ENCODE data around the gene CMC1.

The CMC1 gene

GRCh38 chr3:28308196-28308595, 66.8 kb downstream of the CMC1 start:
- no peak for DNase-seq

DNA sequence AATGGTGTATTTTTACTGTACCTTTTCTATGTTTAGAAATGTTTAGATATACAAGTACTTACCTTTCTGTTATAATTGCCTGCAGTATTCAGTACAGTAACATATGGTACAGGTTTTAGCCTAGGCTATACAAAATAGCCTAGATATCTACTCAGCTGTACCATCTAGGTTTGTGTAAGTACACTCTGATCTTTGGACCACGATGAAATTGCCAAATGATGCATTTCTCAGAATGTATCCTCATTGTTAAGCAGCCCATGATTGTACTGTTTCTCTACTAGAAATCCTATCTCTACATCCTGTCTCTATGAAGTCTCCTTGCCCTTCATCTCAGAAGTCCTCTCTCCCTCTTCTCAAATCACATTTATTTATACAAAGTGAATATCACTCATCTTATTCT, 74.3 kb downstream of the CMC1 start:
- no peak for DNase-seq

DNA sequence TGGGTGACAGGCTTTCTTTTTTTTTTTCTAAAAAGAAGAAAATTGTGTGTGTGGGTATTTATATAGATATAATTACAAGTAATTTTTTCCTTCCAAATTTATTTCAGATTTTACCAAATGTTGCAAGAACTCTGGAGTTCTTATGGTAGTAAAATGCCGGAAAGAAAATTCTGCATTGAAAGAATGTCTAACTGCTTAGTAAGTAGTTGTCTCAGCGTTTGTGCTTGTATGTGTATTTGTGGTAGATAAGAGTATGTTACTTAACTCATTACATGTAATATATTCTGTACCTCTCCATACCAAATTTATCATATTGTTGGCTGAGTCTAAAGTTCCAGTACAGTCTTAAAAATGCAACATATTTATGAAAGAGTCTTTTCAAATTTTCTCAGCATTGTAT, 74.8 kb downstream of the CMC1 start:
- no peak for DNase-seq

GRCh38 chr3:28317438-28318022, 76.1 kb downstream of the CMC1 start:
- DNase-seq: no peak

DNA sequence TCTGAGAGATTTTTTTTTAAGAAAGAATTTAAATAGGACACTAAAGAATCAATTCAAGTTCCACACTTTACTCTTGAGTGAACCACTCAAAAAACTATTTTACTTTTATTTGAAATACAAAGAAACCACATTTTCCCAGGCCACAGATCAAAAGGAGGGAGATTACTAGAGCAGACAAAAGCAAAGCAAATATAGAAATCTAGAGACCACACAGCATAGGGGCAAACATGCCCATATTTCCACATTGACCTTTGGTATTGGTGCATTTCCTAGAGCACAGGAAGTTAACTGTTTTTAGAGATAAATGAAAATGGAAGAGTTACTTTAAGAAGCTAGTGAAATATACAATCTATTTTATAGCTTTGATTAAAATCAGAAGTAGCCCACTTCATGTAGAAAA, 79.6 kb downstream of the CMC1 start:
- no peak for DNase-seq

DNA sequence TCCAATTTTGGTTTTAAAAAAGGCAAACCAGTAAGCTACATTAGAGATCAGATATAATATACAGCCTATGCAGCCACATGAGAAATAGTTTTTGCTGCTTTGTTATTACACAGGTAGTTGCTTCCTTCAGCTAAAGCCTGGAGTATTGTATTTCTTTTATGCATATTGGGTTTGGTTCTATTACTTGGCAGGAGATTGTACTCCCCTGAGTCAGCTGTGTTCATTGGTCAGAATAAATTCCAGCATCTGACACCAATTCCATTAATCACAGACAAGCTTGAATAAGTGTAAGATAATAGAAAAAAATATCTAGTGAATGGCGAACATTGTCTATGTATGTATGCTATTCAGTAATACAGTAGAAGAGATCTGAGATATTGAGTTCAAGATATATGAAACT, 81.0 kb downstream of the CMC1 start:
- no peak for DNase-seq

DNA sequence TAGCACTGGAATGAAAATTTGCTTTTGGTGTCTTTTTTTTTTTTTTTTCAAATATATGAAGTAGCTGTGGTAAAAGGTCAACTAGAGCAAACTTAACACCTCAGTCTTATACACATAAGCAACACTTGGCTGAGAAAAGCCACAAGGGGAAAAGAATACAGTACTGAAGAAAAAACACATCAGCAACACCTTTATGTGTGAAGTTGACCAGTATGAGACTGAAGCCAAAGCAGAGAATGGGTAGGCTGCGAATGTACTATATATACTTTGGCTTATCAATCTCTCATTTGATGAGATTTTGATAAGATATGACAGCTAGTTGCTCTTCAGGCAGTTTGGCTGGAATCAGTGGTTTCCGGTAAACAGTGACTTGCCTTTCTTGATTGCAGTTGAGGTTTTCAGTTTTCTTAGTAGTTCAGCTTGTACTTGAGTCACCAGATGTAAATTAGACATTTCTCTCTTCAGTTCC, 85.1 kb downstream of the CMC1 start:
- no peak for DNase-seq

DNA sequence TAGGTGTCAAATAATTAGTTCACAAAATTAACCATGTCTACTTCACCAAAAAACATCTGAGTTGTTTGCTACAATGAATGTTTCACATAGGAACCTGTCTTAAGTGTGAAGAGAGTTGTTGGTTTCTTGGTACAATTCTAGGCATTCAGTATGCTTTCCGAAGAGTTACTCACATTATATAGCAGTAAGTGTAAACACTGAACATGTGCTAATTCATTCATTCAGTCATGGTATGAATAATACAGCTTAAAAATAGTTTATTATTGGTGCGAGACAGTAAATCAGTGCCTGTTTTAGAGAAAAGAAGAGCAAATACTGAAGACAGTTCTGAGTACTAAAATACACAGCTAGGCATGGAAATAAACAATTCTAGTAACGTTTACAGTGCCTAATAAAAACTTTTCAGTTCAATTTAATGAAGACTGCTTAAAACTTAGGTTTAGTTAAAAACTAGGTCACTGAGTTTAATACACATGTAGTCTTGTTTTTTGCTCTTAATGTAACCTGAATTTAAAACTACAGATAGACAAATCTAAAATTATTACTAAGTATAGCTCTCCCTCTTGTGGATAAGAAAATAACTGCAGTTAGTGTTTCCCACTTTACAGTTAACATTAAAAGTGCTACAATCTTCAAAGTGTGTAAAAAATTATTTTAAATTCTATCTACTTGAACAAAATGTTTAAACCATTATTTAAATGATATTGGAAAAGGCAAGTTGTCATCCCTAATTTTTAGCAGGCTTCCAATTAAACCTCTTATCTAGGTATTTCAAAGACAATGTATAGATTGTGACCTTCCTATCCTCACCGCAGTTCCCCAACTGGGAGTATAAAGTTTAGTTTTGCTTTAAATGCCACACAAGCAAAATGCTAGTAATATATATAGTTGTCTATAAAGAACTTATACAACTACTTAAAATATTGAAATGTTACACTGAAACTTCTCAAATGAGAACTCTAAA, 87.1 kb downstream of the CMC1 start:
- no peak for DNase-seq

DNA sequence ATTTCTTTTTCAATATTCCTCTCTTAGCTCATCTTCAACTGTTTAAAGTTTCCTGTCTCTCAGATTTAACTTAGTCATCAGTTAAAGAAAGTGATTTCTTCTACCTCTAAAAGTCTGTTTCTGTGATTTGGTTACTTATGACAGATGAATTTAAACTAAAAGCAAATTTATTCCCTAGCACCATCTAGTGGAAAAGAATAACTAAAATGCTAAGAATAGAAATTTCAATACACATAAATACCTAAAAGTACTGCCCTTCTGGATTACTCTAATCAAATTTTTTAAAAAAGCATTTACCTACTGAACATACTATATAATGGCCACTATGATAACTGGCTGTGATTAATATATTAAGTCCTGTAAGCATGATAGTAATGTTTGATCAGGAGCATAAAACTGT, 93.1 kb downstream of the CMC1 start:
- DNase-seq: no peak

DNA sequence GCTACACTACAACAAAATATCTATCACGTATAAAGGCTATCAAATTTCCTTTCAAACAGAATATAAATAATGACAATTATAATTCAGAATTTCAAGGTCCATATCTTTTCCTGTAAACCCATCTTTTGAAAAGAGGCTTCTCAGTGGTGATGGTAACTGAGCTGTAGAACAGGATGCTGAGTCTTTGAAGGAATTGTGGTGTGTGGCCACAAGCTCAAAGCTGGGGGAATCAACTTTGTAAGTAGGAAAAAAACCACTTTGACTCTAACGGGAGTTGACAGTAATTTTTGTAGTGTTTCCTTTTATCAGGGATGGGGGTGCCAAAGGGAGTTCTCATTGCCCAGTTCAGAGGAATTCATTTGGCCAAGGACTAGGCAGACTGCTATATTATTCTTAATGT, 93.8 kb downstream of the CMC1 start:
- DNase-seq: no peak

- DNase-seq: no peak
Measured at GRCh38 chr3:28337230-28337629, 95.8 kb downstream of the CMC1 start.

- no peak for DNase-seq
Measured at GRCh38 chr3:28343144-28343543, 101.7 kb downstream of the CMC1 start.

- DNase-seq: no peak
Measured at GRCh38 chr3:28345690-28346089, 104.3 kb downstream of the CMC1 start.

GRCh38 chr3:28347374-28348264, 106.2 kb downstream of the CMC1 start:
- no peak for DNase-seq

DNA sequence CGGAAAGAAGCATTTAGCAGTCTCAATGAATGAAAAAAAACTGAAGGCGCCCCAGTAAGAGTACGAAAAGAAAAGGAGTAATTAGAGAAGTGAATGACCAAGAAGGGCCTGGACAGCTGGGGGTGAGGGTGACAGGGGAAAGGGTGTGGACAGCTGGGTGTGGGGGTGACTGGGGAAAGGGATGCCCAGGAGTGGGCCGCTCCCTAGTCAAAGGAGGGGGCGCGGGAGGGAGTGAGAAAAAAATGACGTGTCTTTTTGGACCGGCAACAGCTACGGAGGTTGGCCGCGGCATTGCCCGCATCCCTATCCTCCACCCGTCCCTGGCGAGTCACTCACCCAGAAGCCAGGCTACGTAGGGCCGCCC, 106.8 kb downstream of the CMC1 start:
- no peak for DNase-seq

GRCh38 chr3:28348629-28349468, 107.4 kb downstream of the CMC1 start, which contains the start of the genes AZI2 and ZCWPW2:
TSS of gene AZI2 (minus strand) at chr3:28348824. CDS start at chr3:28340617, 8,207 bp downstream.
TSS of gene ZCWPW2 (plus strand) at chr3:28348721. CDS start at chr3:28413069, 64,348 bp downstream.
- peak; percentile 70 for DNase-seq

DNA sequence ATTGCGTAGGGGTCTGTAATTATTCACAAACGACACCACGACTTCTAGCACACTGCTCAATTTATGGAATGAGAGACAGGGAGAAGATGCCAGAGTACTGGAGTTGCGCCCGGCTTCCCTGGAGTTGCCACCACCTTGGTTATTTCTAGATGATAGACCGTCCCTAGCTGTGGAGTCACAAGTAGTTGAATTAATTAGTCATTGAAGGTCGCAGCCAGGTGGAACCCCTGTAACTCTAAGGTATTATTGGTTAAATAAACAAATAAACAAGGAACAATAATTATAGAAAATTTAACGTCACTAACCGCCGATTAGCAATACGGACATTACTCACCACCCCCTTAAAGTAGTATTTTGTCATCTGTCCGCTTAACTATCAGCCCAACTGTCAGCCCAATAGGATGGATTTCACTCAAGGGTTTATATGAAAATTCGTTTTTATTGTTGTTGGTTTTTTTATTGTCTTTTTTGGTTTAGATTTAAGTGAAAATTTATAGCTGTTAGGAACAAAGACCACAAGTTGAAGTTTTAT, 108.1 kb downstream of the CMC1 start:
- no peak for DNase-seq

Measured in DMS 273 treated with DMSO at 0.1 percent for 48 hours (cell line).